MCF 10A (cell line): ENCODE measurements around the gene ENHO. TPM values are rescaled to one million over a fixed set of nuclear protein-coding genes. Genes with fewer than 3 reads are reported as not detected.

ENCODE experiments used
- BruUV-seq: library from RNA; stranded (reverse); fragments of 400-500 nt; replicated peaks from 2 replicates; lab custom pipeline; 2021; lab: Mats Ljungman, UMichigan
- CTCF ChIA-PET: fragments of 300-600 bp; sonication (Branson Sonifier 250); formaldehyde crosslinking; extraction: SDS; loops from one replicate; lab custom pipeline; 2021; ENCODE audit warnings: antibody characterized with exemption, inconsistent platforms; lab: Yijun Ruan, JAX
- POLR2A ChIA-PET: fragments of 300-600, 350-650 bp; sonication (Branson Sonifier 250); formaldehyde crosslinking; extraction: SDS; loops from one replicate; lab custom pipeline; 2020; ENCODE audit warnings: antibody characterized with exemption, inconsistent platforms; lab: Yijun Ruan, JAX
- DNase-seq: peaks from one replicate; pipeline ENCODE4 v3.0.0-alpha.2; 2018; ENCODE audit not compliant: unreplicated experiment
- H3K27ac Mint-ChIP-seq: one replicate; pipeline ENCODE4 v1.8.0; 2022; ENCODE audit warnings: mild to moderate bottlenecking, low read depth, mixed read lengths; ENCODE audit not compliant: unreplicated experiment
- H3K27me3 Mint-ChIP-seq: one replicate; pipeline ENCODE4 v1.8.0; 2022; ENCODE audit warnings: mixed read lengths; ENCODE audit not compliant: insufficient read depth, unreplicated experiment
- H3K36me3 Mint-ChIP-seq: one replicate; pipeline ENCODE4 v1.8.0; 2022; ENCODE audit warnings: mild to moderate bottlenecking, moderate library complexity, mixed read lengths; ENCODE audit not compliant: insufficient read depth, unreplicated experiment
- H3K4me1 Mint-ChIP-seq: one replicate; pipeline ENCODE4 v1.8.0; 2022; ENCODE audit warnings: mixed read lengths; ENCODE audit not compliant: insufficient read depth, unreplicated experiment
- H3K4me3 Mint-ChIP-seq: one replicate; pipeline ENCODE4 v1.8.0; 2022; ENCODE audit warnings: mild to moderate bottlenecking, moderate library complexity, mixed read lengths; ENCODE audit not compliant: unreplicated experiment
- H3K9me3 Mint-ChIP-seq: one replicate; pipeline ENCODE4 v1.8.0; 2022; ENCODE audit warnings: mixed read lengths; ENCODE audit not compliant: unreplicated experiment
- intact Hi-C: fragments of 100-400 bp; cut with micrococcal nuclease; formaldehyde crosslinking; loops from 2 replicates; pipeline ENCODE4 v1.14.1; 2022
- total RNA-seq: library from RNA; stranded (reverse); gene quantifications from 2 replicates; pipeline ENCODE4 v1.2.3, GENCODE V29; 2022
- TF ChIP-seq, protein P1 (sequence below): fragments of 200-600 bp; IDR thresholded peaks from one replicate; pipeline ENCODE4 v1.8.0; 2022; ENCODE audit warnings: antibody characterized with exemption, mild to moderate bottlenecking; ENCODE audit not compliant: unreplicated experiment

Gene ENHO
- total RNA-seq, 1 experiment from 2014 or later = not detected

DNA sequence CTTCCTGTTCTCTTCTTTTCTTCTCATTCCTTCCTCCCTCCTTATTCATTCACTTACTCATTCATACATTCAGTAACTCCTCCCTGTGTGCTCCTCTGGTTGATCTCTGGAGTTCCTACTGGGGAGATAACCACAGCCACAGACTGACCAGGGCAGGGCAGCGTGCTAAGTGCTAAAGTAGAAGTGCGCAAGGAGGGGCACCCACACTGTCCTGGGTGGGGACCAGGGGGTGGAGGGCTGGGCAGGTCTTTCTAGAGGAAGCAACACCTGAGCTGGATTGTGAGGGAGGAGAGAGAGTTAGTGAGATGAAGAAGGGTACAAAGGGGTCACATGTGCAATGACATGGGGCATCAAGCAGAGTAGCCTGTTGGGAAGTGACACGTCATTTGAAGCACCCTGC, 13.8 kb downstream of the ENHO start:
- H3K36me3 Mint-ChIP-seq = peaks cover 10% of the 10 kb centered on the region
- intact Hi-C loops = no loop called here
- H3K27ac Mint-ChIP-seq = no peak overlapping the region
- CTCF ChIA-PET = interaction anchor here (2.5 kb wide), 1 partner anchor 9 kb away, joined by 5 read pairs; no protein-coding TSS in a partner anchor
- POLR2A ChIA-PET = no interaction called here
- H3K4me3 Mint-ChIP-seq = no peak overlapping the region
- DNase-seq = no peak
- no peaks in the 10 kb centered on the region for H3K4me1 Mint-ChIP-seq
- no TSS peak for BruUV-seq
- H3K27me3 Mint-ChIP-seq = peaks cover 11% of the 10 kb centered on the region
- no peaks in the 10 kb centered on the region for H3K9me3 Mint-ChIP-seq
- TF ChIP-seq, protein P1, sequence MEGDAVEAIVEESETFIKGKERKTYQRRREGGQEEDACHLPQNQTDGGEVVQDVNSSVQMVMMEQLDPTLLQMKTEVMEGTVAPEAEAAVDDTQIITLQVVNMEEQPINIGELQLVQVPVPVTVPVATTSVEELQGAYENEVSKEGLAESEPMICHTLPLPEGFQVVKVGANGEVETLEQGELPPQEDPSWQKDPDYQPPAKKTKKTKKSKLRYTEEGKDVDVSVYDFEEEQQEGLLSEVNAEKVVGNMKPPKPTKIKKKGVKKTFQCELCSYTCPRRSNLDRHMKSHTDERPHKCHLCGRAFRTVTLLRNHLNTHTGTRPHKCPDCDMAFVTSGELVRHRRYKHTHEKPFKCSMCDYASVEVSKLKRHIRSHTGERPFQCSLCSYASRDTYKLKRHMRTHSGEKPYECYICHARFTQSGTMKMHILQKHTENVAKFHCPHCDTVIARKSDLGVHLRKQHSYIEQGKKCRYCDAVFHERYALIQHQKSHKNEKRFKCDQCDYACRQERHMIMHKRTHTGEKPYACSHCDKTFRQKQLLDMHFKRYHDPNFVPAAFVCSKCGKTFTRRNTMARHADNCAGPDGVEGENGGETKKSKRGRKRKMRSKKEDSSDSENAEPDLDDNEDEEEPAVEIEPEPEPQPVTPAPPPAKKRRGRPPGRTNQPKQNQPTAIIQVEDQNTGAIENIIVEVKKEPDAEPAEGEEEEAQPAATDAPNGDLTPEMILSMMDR = no peak

DNA sequence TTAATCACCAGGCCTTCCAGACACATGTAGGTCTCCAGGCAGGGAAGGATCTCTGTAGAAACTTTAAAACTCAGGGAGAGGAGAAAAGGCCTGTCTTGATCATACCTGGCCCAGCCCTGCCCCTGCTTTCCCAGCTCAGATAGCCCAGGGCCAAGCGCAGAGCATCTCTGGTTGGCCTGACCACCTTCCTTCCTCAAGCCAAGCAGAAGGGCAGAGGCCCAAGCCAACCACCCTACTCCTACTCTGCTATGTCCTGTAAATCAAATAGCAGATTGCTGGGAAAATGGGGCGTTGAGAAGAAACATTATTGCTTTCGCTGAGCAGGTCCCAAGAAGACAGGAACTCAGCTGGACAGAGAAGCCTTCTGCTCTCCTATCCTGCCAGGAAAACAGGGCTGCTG, 14.3 kb downstream of the ENHO start:
- BruUV-seq = no TSS peak
- POLR2A ChIA-PET = no interaction called here
- TF ChIP-seq, protein P1 = no peak
- Mint-ChIP-seq H3K4me1 (no peaks in the 10 kb centered on the region), H3K9me3 (no peaks in the 10 kb centered on the region), H3K27me3 (peaks cover 11% of the 10 kb centered on the region), H3K4me3 (no peak overlapping the region), H3K27ac (no peak overlapping the region), H3K36me3 (peaks cover 10% of the 10 kb centered on the region)
- no peak for DNase-seq
- intact Hi-C loops = no loop called here
- CTCF ChIA-PET = no interaction called here

DNA sequence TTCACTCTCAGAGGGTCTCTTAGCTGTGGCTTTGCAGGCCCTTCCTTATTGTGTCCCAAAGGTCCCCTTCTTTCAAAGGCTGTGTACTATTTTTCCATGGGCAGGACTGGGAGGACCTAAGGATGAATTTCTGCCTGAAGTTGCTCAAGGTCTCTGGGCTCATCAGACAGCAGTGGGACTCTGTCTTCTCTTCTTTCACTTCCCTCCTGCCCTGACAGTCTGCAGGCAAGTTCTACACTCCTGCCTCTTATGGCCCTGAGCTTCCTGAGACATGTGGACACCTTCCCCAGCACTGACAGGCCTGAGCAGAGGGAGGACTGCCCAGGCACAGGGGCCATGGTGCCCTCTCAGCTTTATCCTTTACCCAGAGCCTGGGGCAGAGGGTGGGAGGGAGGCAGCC, 14.8 kb downstream of the ENHO start:
- BruUV-seq = no TSS peak
- intact Hi-C loops = no loop called here

DNA sequence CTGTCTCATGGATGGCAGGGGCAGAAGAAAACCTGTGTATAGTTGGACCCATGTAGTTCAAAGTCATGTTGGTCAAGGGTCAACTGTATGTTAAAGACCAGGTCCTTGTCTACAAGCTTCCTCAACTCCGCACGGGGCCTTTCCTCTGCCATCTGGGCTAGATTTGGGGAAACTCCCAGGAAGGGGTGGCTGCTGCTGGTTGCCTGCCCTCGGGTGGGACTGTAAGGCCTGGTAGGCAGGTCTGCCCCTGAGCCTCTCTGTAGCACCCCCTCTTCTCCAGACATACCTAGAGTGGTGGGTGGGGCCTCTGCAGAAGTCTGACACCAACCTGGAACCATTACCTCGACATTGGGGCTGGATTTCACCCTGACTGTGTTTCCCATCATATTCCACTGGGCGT, 15.2 kb downstream of the ENHO start:
- H3K4me3 Mint-ChIP-seq = no peak overlapping the region
- DNase-seq = no peak
- POLR2A ChIA-PET = no interaction called here
- H3K9me3 Mint-ChIP-seq = no peaks in the 10 kb centered on the region
- intact Hi-C loops = no loop called here
- H3K27me3 Mint-ChIP-seq = peaks cover 11% of the 10 kb centered on the region
- H3K36me3 Mint-ChIP-seq = peaks cover 10% of the 10 kb centered on the region
- no TSS peak for BruUV-seq
- TF ChIP-seq, protein P1 = no peak
- no peak overlapping the region for H3K27ac Mint-ChIP-seq
- CTCF ChIA-PET = interaction anchor here (0.7 to 1.0 kb wide), 3 partner anchors 11 to 104 kb away, joined by 4 read pairs; no protein-coding TSS in a partner anchor
- no peaks in the 10 kb centered on the region for H3K4me1 Mint-ChIP-seq

More for the DNA sequence above, 14.8 kb downstream of the ENHO start:
- Mint-ChIP-seq H3K9me3 (no peaks in the 10 kb centered on the region), H3K4me1 (no peaks in the 10 kb centered on the region), H3K36me3 (peaks cover 10% of the 10 kb centered on the region), H3K27ac (no peak overlapping the region), H3K27me3 (peaks cover 11% of the 10 kb centered on the region), H3K4me3 (no peak overlapping the region)
- no peak for DNase-seq
- ChIA-PET CTCF (interaction anchor here (1.0 kb wide), 1 partner anchor 104 kb away, joined by 4 read pairs; no protein-coding TSS in a partner anchor), POLR2A (no interaction called here)
- TF ChIP-seq, protein P1 = no peak
